ENCODE data around the gene DNAH7. TPM values are rescaled to one million over a fixed set of nuclear protein-coding genes. Genes with fewer than 3 reads are reported as not detected.

Gene DNAH7
- total and polyA plus RNA-seq, 9 of the 15 experiments (the other 6 are each of a cell fraction or from before 2014, with no cell fraction given), result 0.03 to 0.42 (median 0.18) TPM

- H3K36me3 ChIP-seq (ENCODE audit: control insufficient read depth, insufficient read depth, low read length), result no peaks in the 10 kb centered on the region
- no peaks in the 10 kb centered on the region; a peak in 1 of 5 replicates for H3K4me1 ChIP-seq (replicated peaks in 1 of 2; ENCODE audit: control insufficient read depth in 2 of 2, insufficient read depth in 2 of 2, low read length in 2 of 2)
- no peaks in the 10 kb centered on the region for H3K9me3 ChIP-seq (replicated peaks; ENCODE audit: control insufficient read depth, insufficient read depth, low read depth, low read length)
- H4K20me1 ChIP-seq (replicated peaks; ENCODE audit: control insufficient read depth, insufficient read depth, low read length), result no peaks in the 10 kb centered on the region
- BruUV-seq (replicated peaks), result no TSS peak
- WGBS (ENCODE audit: insufficient coverage, low coverage, missing lambda C conversion rate), result 27% methylated on average over 4 of the region's 4 CpGs
- DNase-seq (ENCODE audit: extremely low read depth in 1 of 4, low spot score in 3 of 4) (no peak), ATAC-seq (no peak), FAIRE-seq (no peak)
- no peaks in the 10 kb centered on the region for H3K27me3 ChIP-seq (ENCODE audit: control insufficient read depth in 2 of 2, insufficient read depth in 2 of 2, low read length in 2 of 2)
- ChIA-PET CTCF (ENCODE audit: low intra/inter-chr PET ratio) (no interaction called here), POLR2A (no interaction called here)
- no peak overlapping the region for H3K9ac ChIP-seq (ENCODE audit: insufficient read depth in 1 of 2, low read depth in 2 of 2, low read length in 2 of 2)
- intact Hi-C loops (cut with micrococcal nuclease) (no loop called here), in situ Hi-C loops (cut with MboI) (no loop called here)
- no peaks in the 10 kb centered on the region for H3K79me2 ChIP-seq (ENCODE audit: control insufficient read depth, insufficient read depth, low read length)
- no peaks in the 10 kb centered on the region for H3K9me1 ChIP-seq (ENCODE audit: control insufficient read depth, insufficient read depth, low read length)
- TF ChIP-seq ATF3 (IDR thresholded peaks at IDR 0.05), result no peak
- no peak for TF ChIP-seq ATF3 (CRISPR knock-in tag; conservative IDR thresholded peaks at IDR 0.05)
- TF ChIP-seq TOE1 (IDR thresholded peaks at IDR 0.05; ENCODE audit: borderline replicate concordance), result no peak
- no peak for TF ChIP-seq TOE1 (CRISPR knock-in tag; IDR thresholded peaks at IDR 0.05; ENCODE audit: borderline replicate concordance, low read depth)
- TF ChIP-seq HCFC1 (IDR thresholded peaks at IDR 0.05; ENCODE audit: low read depth, low read length), result no peak
- no peak for TF ChIP-seq ZNF316 (IDR thresholded peaks at IDR 0.05)
- TF ChIP-seq ZNF232 (CRISPR knock-in tag; IDR thresholded peaks at IDR 0.05), result no peak
- no peak for TF ChIP-seq SIX5 (IDR thresholded peaks at IDR 0.05; ENCODE audit: borderline replicate concordance in 1 of 2, insufficient read depth in 1 of 2, low read depth in 1 of 2, low read length in 2 of 2)
- TF ChIP-seq PKNOX1 (IDR thresholded peaks at IDR 0.05), result no peak
- TF ChIP-seq LEF1 (IDR thresholded peaks at IDR 0.05), result no peak
- TF ChIP-seq KLF10 (CRISPR knock-in tag; IDR thresholded peaks at IDR 0.05), result no peak
- no peak for TF ChIP-seq IRF1 (CRISPR knock-in tag; IDR thresholded peaks at IDR 0.05; ENCODE audit: borderline replicate concordance)
- no peak for TF ChIP-seq NCOA4 (IDR thresholded peaks at IDR 0.05; ENCODE audit: partially characterized antibody)
- no peak for TF ChIP-seq DDX20 (tag; IDR thresholded peaks at IDR 0.05; ENCODE audit: low read depth)
- TF ChIP-seq ZFP30 (CRISPR knock-in tag; IDR thresholded peaks at IDR 0.05; ENCODE audit: borderline replicate concordance), result no peak
- no peak overlapping the region for H3K4me3 ChIP-seq
- H3K27ac ChIP-seq (ENCODE audit: extremely low read depth, low read depth, low read length), result no peak overlapping the region
- H2AFZ ChIP-seq (ENCODE audit: low read depth, low read length), result 0 out of 2 replicates have a peak overlapping the region, but pooled peaks have one; percentile 9
- no peak overlapping the region for H3K4me2 ChIP-seq (ENCODE audit: insufficient read depth, low read length)
Observed at GRCh38 chr2:195912079-195912478, 156.6 kb downstream of the DNAH7 start.

All from K562 (cell line).